Head of caudate nucleus (tissue), 42 donors: ENCODE results near the gene PACS1.
A peak's percentile ranks its signal among the peaks of the same experiment; 100 is the strongest.
"Not testable (repeated sequence)": the region's sequence is repeated elsewhere in the genome, so short reads cannot be mapped to it uniquely, and the experiment has no call there.

Experiments
- DNase-seq, 42 donors: peaks; one replicate each; pipeline versions ENCODE4 v3.0.0 to v3.0.0-alpha.2; 2020 to 2021; ENCODE audit warnings: mixed read lengths in 7 of 42
- intact Hi-C: fragments of 100-400 bp; cut with DNase I; formaldehyde crosslinking; loops from one replicate; pipeline ENCODE4 v1.15.0; 2022

Gene PACS1

GRCh38 chr11:66069715-66070603 is at the start of gene PACS1:
Gene PACS1 (plus strand): TSS chr11:66070272. CDS start chr11:66070487, 215 bp downstream.
- intact Hi-C loops: no loop called here
- peak in 40 of 42 donors; percentile 53 to 85 (median 68) for DNase-seq

- DNase-seq: peak in 2 of 42 donors; percentile 32 to 33
Measured at GRCh38 chr11:66020618-66021357, 49.3 kb upstream of the PACS1 start.

GRCh38 chr11:66022401-66023185 is 47.5 kb upstream of the PACS1 start:
- intact Hi-C loops: no loop called here
- DNase-seq: peak; percentile 39 to 90 (median 74)

More at GRCh38 chr11:66020618-66021357, 49.3 kb upstream of the PACS1 start:
- intact Hi-C loops: no loop called here

GRCh38 chr11:66023186-66023440 is 47.0 kb upstream of the PACS1 start:
- DNase-seq, intact Hi-C loops: not testable (repeated sequence)

GRCh38 chr11:66026017-66026529 is 44.0 kb upstream of the PACS1 start, which contains the start of gene CATSPER1:
Gene CATSPER1 (minus strand): TSS chr11:66026479. CDS start chr11:66026379, 100 bp downstream.
- intact Hi-C loops: no loop called here
- DNase-seq: no peak

GRCh38 chr11:66032957-66033735 is 36.9 kb upstream of the PACS1 start:
- intact Hi-C loops: no loop called here
- DNase-seq: no peak

- peak in 9 of 42 donors; percentile 8 to 64 (median 30) for DNase-seq
- intact Hi-C loops: no loop called here
Measured at GRCh38 chr11:66035653-66036333, 34.3 kb upstream of the PACS1 start.

- intact Hi-C loops: no loop called here
- DNase-seq: no peak
Measured at GRCh38 chr11:66036334-66036710, 33.8 kb upstream of the PACS1 start.

- no peak for DNase-seq
- intact Hi-C loops: no loop called here
Measured at GRCh38 chr11:66037327-66037726, 32.7 kb upstream of the PACS1 start.

- DNase-seq: no peak
- intact Hi-C loops: no loop called here
Measured at GRCh38 chr11:66039765-66040164, 30.3 kb upstream of the PACS1 start.

GRCh38 chr11:66042227-66042995 is 27.7 kb upstream of the PACS1 start:
- intact Hi-C loops: no loop called here
- DNase-seq: no peak

- intact Hi-C loops: no loop called here
- no peak for DNase-seq
Measured at GRCh38 chr11:66042996-66043906, 26.8 kb upstream of the PACS1 start.

- no peak for DNase-seq
- intact Hi-C loops: no loop called here
Measured at GRCh38 chr11:66044757-66045156, 25.3 kb upstream of the PACS1 start.

GRCh38 chr11:66045177-66045639 is 24.9 kb upstream of the PACS1 start:
- DNase-seq: peak; percentile 57 to 94 (median 86)
- intact Hi-C loops: no loop called here

- DNase-seq: no peak
- intact Hi-C loops: no loop called here
Measured at GRCh38 chr11:66046901-66047300, 23.2 kb upstream of the PACS1 start.
